Measurements from ENCODE around the gene ERCC6L2.

Gene ERCC6L2

GRCh38 chr9:95942016-95942415 is 66.5 kb downstream of the ERCC6L2 start (continued):
- no peak for TF ChIP-seq ZNF26 (tag by site-specific recombination; IDR thresholded peaks at IDR 0.05)
- TF ChIP-seq ZNF843 (tag by site-specific recombination; IDR thresholded peaks at IDR 0.05) = no peak

GRCh38 chr9:95947118-95947517 is 71.6 kb downstream of the ERCC6L2 start:
- no peak overlapping the region for H3K27ac ChIP-seq (ENCODE audit: extremely low read depth, low read depth, low read length)
- CTCF ChIA-PET = interaction anchor here (0.5 to 0.6 kb wide), 2 partner anchors 221 to 819 kb away, joined by 3 to 4 read pairs; no protein-coding TSS in a partner anchor

GRCh38 chr9:95952471-95952870 is 77.0 kb downstream of the ERCC6L2 start:
- POLR2A ChIA-PET = no interaction called here
- Histone ChIP-seq H3K4me1 (ENCODE audit: control insufficient read depth, insufficient read depth, low read length) (no peaks in the 10 kb centered on the region), H3K36me3 (ENCODE audit: control insufficient read depth in 2 of 2, insufficient read depth in 1 of 2, low read length in 2 of 2) (peaks cover 5 to 26% of the 10 kb centered on the region in 2 experiments; a peak in 1 of 3 replicates), H3K9me3 (ENCODE audit: control insufficient read depth, insufficient read depth, low read depth, low read length) (no peaks in the 10 kb centered on the region), H3K27ac (ENCODE audit: extremely low read depth, low read depth, low read length) (no peak overlapping the region), H3K4me3 (ENCODE audit: low read depth, low read length) (no peak overlapping the region)
- CTCF ChIA-PET = no interaction called here
- TF ChIP-seq ZNF274 (IDR thresholded peaks at IDR 0.05; ENCODE audit: low read length) = no peak
- TF ChIP-seq ZNF274 (tag by site-specific recombination; IDR thresholded peaks at IDR 0.05; ENCODE audit: borderline replicate concordance) = no peak
- no peak for TF ChIP-seq BCL11B (tag by site-specific recombination; IDR thresholded peaks at IDR 0.05; ENCODE audit: low read depth)
- TF ChIP-seq KLF1 (tag by site-specific recombination; IDR thresholded peaks at IDR 0.05) = no peak
- TF ChIP-seq SALL2 (tag by site-specific recombination; IDR thresholded peaks at IDR 0.05; ENCODE audit: borderline replicate concordance) = no peak
- TF ChIP-seq ZNF2 (tag by site-specific recombination; IDR thresholded peaks at IDR 0.05) = no peak
- no peak for TF ChIP-seq ZNF610 (tag by site-specific recombination; IDR thresholded peaks at IDR 0.05; ENCODE audit: borderline replicate concordance)
- no peak for TF ChIP-seq IKZF3 (tag by site-specific recombination; IDR thresholded peaks at IDR 0.05)
- TF ChIP-seq ZNF501 (tag by site-specific recombination; IDR thresholded peaks at IDR 0.05) = no peak
- TF ChIP-seq ZNF239 (tag by site-specific recombination; IDR thresholded peaks at IDR 0.05) = no peak
- no peak for TF ChIP-seq ZBTB8A (tag by site-specific recombination; IDR thresholded peaks at IDR 0.05)
- no peak for TF ChIP-seq ZNF155 (tag by site-specific recombination; IDR thresholded peaks at IDR 0.05)
- TF ChIP-seq ZNF394 (tag by site-specific recombination; IDR thresholded peaks at IDR 0.05; ENCODE audit: borderline replicate concordance) = no peak
- TF ChIP-seq ZNF792 (tag by site-specific recombination; IDR thresholded peaks at IDR 0.05) = no peak

More at GRCh38 chr9:95947118-95947517, 71.6 kb downstream of the ERCC6L2 start:
- Histone ChIP-seq H3K36me3 (ENCODE audit: control insufficient read depth in 2 of 2, insufficient read depth in 1 of 2, low read length in 2 of 2) (peaks cover 6 to 43% of the 10 kb centered on the region in 2 experiments; a peak in 2 of 3 replicates), H3K4me1 (ENCODE audit: control insufficient read depth, insufficient read depth, low read length) (no peaks in the 10 kb centered on the region), H3K9me3 (ENCODE audit: control insufficient read depth, insufficient read depth, low read depth, low read length) (no peaks in the 10 kb centered on the region), H3K4me3 (ENCODE audit: low read depth, low read length) (no peak overlapping the region)
- TF ChIP-seq ZNF23 (tag by site-specific recombination; IDR thresholded peaks at IDR 0.05; ENCODE audit: borderline replicate concordance) = no peak
- no peak for TF ChIP-seq ZNF133 (tag by site-specific recombination; IDR thresholded peaks at IDR 0.05)
- no peak for TF ChIP-seq ZNF214 (tag by site-specific recombination; IDR thresholded peaks at IDR 0.05; ENCODE audit: borderline replicate concordance)
- TF ChIP-seq ZNF10 (tag by site-specific recombination; IDR thresholded peaks at IDR 0.05) = no peak
- TF ChIP-seq, protein P1, sequence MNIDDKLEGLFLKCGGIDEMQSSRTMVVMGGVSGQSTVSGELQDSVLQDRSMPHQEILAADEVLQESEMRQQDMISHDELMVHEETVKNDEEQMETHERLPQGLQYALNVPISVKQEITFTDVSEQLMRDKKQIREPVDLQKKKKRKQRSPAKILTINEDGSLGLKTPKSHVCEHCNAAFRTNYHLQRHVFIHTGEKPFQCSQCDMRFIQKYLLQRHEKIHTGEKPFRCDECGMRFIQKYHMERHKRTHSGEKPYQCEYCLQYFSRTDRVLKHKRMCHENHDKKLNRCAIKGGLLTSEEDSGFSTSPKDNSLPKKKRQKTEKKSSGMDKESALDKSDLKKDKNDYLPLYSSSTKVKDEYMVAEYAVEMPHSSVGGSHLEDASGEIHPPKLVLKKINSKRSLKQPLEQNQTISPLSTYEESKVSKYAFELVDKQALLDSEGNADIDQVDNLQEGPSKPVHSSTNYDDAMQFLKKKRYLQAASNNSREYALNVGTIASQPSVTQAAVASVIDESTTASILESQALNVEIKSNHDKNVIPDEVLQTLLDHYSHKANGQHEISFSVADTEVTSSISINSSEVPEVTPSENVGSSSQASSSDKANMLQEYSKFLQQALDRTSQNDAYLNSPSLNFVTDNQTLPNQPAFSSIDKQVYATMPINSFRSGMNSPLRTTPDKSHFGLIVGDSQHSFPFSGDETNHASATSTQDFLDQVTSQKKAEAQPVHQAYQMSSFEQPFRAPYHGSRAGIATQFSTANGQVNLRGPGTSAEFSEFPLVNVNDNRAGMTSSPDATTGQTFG (tag by site-specific recombination; IDR thresholded peaks at IDR 0.05; ENCODE audit: borderline replicate concordance) = no peak
- no peak for TF ChIP-seq IKZF3 (tag by site-specific recombination; IDR thresholded peaks at IDR 0.05)
- no peak for TF ChIP-seq WT1 (tag by site-specific recombination; IDR thresholded peaks at IDR 0.05)
- no peak for TF ChIP-seq INSM2 (tag by site-specific recombination; IDR thresholded peaks at IDR 0.05)
- TF ChIP-seq SP3 (tag by site-specific recombination; IDR thresholded peaks at IDR 0.05) = no peak
- TF ChIP-seq ZNF514 (tag by site-specific recombination; IDR thresholded peaks at IDR 0.05) = no peak
- TF ChIP-seq HOXC10 (CRISPR knock-in tag; IDR thresholded peaks at IDR 0.05) = no peak
- no peak for TF ChIP-seq SALL2 (tag by site-specific recombination; IDR thresholded peaks at IDR 0.05; ENCODE audit: borderline replicate concordance)
- no peak for TF ChIP-seq ZNF423 (tag by site-specific recombination; IDR thresholded peaks at IDR 0.05)
- TF ChIP-seq ZNF26 (tag by site-specific recombination; IDR thresholded peaks at IDR 0.05) = no peak
- POLR2A ChIA-PET = no interaction called here

All from HEK293 (cell line).